Smooth muscle cell of the brain vasculature (primary cell): ENCODE measurements around the gene SS18.
"Not testable (repeated sequence)": the region's sequence is repeated elsewhere in the genome, so short reads cannot be mapped to it uniquely, and the experiment has no call there.

Source experiments
- DNase-seq: peaks from one replicate; pipeline ENCODE4 v3.0.0-alpha.2; 2012; ENCODE audit warnings: low read depth, low spot score

The SS18 gene, protein sequence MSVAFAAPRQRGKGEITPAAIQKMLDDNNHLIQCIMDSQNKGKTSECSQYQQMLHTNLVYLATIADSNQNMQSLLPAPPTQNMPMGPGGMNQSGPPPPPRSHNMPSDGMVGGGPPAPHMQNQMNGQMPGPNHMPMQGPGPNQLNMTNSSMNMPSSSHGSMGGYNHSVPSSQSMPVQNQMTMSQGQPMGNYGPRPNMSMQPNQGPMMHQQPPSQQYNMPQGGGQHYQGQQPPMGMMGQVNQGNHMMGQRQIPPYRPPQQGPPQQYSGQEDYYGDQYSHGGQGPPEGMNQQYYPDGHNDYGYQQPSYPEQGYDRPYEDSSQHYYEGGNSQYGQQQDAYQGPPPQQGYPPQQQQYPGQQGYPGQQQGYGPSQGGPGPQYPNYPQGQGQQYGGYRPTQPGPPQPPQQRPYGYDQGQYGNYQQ

DNA sequence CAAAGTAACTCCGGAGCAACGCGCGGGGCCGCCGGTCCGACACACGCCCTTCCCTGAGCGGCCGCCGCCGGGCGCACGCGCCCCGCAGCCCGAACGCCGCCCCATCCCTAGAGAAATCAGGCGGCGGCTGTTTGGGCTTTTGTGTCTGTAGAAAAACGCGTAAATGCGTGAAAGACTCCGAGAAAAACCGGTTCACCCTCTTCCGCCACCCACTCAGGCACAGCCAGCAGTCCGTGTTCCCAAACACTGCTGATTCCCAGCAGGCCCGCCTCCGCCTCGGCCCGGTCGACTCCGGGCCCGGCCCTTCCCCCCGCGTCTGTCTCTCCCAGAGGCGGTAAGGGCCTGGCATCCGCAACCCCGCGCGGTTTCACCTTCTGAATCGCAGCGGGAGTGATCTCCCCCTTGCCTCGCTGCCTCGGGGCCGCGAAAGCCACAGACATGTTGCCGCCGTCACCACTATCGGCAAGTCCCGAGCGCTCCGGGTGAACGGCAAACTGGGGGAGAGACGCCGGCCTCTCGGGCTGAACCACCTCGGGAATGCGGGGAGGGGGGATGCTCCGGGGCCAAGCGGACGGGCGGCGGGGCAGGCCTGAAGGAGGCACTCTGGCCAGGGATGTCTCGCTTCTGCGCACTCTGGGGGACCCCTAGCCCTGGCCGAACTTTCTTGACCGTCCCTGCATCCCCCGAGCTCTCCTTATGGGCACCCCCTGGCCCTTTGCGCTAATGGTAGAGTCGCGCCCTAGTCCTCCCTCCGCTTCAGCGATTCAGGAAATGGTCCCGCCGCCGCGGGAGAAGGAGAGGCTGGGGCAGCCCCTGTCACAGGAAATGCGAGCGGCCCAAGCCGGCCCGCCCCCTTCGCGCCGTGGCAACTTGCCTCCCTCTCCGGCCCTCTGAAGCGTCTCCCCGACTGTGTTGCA lies at the start of gene SS18:
SS18 (minus strand) TSS at position 484 of the 917 bp plus-strand sequence; CDS start at position 440, 44 bp downstream.
- peak; percentile 89 for DNase-seq

DNA sequence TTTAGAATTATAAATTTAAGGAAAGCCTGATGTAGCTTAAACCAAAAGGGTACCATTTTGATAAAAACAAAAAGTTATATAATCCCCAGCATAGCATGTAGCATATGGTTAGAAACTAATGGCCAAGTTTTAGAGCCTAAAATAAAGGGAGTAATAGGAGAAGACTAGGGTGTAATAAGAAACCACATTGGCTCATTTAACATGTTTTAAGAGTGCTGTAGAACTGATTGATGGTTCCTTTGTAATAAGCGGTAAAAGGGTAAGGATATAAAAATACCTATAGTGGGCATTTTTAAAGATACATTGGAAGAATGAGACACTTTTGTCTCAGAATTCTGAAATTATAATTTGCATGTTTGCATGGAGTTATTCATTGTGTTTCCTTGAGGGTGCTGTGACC lies 45.1 kb upstream of the SS18 start:
- DNase-seq, result no peak

- no peak for DNase-seq
Measured at GRCh38 chr18:26134107-26134506, 43.7 kb upstream of the SS18 start.

DNA sequence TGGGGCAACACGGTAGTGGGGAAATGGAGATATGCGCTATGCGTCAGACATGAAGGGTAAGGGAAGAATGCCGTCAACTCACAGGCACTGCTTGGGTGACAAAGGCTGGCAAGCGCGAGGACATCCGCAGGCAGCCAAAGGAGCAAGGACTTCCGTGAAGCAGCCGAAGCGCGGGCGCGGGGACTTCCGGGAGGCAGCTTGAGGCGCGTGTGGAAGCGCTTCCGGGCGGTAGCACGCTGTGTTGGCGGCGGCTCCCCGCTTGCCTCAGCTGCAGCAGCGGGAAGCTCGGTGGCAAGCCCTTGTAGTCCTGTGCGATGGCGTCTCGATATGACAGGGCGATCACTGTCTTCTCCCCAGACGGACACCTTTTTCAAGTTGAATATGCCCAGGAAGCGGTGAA lies 43.2 kb upstream of the SS18 start, which contains the start of gene PSMA8:
PSMA8 (plus strand) TSS at position 218 of the 400 bp plus-strand sequence; CDS start at position 315, 97 bp downstream.
- DNase-seq, result no peak

- not testable (repeated sequence) for DNase-seq
Measured at GRCh38 chr18:26128192-26128591, 37.8 kb upstream of the SS18 start.

DNA sequence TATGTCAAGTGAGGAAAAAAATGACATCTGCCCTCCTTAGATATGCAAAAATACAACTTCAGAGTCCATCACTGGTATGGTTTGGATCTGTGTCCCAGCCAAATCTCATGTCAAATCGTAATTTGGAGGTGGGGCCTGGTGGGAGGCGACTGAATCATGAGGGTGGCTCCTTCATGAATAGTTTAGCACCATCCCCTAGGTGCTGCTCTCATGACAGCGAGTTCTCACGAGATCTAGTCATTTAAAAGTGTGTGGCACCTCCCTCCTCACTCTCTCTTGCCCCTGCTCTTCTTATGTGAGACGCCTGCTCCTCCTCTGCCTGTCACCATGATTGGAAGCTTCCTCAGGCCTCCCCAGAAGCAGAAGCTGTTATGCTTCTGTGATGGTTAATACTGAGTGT lies 37.4 kb upstream of the SS18 start:
- DNase-seq, result no peak

GRCh38 chr18:26121994-26122393 lies 31.6 kb upstream of the SS18 start:
- not testable (repeated sequence) for DNase-seq

DNA sequence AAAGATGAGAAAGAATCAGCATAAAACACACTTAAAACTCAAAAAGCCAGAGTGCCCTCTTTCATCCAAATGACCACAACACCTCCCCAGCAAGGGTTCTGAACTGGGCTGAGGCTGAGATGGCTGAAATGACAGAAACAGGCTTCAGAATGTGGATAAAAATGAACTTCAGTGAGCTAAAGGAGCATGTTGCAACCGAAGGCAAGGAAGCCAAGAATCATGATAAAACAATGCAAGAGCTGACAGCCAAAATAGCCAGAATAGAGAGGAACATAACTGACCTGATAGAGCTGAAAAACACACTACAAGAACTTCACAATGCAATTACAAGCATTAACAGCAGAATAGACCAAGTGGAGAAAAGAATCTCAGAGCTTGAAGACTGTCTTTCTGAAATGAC lies 31.1 kb upstream of the SS18 start:
- DNase-seq, result no peak

DNA sequence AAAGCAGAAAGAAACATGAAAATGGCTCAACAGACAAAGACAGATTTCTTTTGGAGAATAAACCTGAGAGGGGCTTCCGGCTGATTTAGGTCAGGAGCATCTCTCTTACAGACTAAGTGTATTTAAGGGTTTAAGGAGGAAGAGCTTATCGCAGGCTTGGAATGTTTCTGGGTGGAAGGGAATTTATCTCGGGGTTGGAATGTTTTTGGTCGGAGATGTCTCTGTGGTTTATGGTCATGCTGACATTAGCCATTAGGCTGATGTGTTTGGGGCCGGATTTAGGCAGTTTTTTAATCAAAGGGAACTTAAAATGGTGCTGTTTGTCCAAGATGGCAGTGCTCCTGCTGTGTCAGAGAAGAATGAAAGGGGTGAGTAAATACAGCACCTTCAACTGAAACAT lies 28.8 kb upstream of the SS18 start:
- DNase-seq, result no peak

DNA sequence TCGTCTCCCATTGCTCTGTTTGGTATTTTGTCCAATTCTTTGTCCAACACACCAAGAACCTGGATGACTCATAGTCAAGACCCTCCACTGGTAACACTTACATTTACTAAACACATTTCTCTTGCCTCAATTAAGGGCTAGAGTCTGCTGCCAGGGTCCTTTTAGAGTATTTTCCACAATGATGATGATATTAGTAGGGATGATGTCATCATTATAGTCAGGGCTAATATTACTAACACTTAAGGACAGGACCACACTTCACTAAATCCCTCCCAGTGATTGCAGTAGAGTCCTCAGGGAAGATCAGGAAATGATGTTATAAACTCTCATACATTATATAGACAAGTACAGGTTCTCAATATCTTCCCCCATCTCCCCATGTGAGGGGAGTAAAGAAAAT lies 13.6 kb upstream of the SS18 start:
- no peak for DNase-seq

GRCh38 chr18:26103579-26103978 lies 13.2 kb upstream of the SS18 start:
- DNase-seq, result no peak

DNA sequence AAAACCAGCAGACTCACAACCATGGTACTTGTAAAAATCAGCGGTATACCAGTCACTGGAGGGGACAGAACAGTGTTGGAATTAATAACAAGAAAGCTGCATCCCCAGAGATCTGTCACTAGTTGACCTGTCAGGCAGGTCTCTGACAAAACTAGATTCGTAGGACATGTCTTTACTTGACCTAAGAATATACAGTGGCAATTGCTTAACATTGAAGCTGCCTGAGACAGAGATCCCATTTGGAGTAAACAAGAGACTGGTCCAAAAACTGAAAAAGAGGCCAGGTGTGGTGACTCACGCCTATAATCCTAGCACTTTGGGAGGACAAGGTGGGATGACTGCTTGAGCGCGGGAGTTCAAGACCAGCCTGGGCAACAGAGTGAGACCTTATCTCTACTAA lies 7.2 kb upstream of the SS18 start:
- no peak for DNase-seq

- no peak for DNase-seq
Measured at GRCh38 chr18:26096852-26097251, 6.4 kb upstream of the SS18 start.

DNA sequence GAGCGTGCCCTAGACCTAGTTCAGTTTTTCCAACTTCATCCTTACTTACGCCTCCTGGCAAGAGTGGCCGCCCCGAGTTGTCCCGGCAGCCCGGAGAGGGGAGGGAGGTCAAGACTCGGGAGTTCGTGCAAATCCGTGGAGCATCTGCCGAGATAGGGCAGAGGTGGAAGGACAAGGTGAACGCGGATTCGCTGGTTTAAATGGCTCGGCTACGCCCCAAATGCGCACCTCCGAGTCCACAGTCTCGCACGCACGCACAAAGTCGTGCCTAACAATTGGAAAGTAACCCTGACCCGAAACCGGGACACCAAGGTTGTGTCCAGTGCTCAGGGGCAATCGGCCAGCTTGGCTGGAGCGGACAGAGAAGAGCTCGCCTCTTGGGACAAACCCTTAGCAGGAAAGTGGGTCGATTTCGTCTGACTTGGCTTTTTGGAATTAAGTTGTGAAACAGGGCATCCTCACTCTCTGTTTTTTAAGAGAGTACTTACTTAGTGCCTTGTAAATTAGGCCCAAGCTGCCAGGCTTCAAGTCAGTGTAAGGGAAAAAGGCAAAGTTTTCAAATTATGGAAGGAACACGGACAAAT lies 726 bp upstream of the SS18 start:
- DNase-seq, result peak; percentile 17

DNA sequence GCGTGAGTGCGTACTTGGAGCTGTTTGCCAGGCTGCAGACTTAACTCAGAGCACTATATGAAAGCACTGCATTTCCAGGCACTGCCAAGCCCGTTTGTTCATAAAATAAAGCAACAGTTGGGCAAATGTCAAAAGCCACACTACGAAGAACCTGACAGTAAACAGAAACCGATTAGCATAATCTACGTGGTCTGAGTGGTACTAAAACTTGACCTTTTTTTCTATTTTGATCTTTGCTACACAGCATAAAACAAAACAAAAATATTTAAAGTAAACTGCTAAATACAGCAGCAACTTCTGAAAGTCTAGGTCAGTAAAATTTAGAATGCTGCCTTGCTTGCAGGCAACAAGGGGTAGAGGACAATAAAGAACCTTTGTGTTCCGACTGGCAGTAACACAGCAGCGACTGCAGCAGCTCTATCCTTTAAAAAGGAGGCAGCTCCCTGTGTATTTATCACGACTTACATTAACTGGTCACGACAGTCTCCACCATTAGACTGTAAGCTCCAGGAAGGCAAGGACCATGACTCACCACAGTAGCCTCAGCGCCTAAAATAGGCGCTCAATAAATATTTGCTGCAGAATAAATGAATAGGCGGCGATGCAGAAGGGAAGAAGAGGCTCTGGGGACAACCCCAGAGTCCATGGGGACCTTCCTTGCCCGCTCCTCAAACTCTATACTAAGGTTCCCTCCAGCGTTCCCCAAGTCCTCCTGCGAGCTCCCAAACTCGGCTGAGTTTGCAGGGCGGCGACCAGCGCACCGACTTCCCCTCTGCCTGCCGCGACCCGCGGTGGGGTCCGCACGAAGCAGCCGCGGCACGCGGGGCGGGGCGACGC lies 902 bp downstream of the SS18 start:
- DNase-seq, result peak; percentile 4

DNA sequence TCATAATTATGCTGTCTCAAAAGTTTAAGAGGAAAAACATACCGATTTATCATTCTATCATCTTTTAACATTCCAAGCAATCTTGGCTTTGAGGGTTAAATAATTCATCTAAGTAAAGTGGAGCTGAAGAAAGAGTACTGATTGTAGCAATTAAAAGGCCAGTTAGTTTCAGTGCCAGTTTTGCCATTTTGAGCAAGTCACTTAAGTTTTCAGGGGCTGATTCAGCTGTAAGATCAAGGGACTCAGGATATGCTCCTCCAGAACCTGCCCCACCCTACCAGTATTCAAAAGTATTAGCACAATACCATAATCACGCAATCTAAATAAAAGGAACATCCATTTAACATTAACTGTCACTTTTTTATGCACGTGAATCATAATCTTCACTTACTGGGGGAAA lies 1.9 kb downstream of the SS18 start:
- no peak for DNase-seq

- DNase-seq, result no peak
Measured at GRCh38 chr18:26086959-26087358, 3.5 kb downstream of the SS18 start.

GRCh38 chr18:26085056-26085455 lies 5.4 kb downstream of the SS18 start:
- no peak for DNase-seq

GRCh38 chr18:26083099-26083498 lies 7.3 kb downstream of the SS18 start:
- DNase-seq, result no peak

DNA sequence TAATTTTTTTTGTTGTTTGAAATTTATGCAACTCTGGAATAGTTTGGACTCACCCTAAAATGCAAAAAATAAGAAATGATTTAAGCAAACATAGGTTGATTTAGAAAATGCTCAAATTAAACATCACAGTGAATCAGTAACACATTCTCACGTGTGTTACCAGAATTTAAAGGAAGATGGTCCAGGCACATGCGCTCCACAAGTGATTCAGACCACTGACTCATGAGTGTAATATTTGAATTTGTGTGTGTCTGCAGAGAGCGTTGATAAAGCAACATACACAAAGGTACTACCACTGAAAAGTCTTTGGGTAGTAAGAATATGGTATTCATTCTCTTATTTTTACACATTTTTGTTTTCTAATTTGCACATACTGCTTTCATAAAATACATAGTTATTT lies 7.9 kb downstream of the SS18 start:
- no peak for DNase-seq

DNA sequence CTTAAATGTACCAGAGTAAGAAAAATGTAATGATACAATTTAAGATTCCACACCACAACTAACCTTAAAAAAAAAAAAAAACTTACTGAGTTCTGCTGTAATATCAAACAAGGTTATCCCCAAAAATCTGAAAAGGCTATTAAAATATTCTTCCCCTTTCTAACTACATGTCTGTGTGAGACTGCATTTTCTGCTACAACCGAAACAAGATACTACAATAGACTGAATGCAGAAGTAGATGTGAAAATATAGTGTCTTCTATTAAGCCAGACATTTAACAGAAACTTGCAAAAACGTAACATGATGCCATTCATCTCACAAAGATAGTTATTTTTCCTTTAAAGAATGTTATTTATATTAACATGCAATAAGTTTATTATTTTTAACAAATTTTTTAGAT lies 16.2 kb downstream of the SS18 start:
- no peak for DNase-seq
